Measurements from ENCODE around the gene CLEC6A.

DNA sequence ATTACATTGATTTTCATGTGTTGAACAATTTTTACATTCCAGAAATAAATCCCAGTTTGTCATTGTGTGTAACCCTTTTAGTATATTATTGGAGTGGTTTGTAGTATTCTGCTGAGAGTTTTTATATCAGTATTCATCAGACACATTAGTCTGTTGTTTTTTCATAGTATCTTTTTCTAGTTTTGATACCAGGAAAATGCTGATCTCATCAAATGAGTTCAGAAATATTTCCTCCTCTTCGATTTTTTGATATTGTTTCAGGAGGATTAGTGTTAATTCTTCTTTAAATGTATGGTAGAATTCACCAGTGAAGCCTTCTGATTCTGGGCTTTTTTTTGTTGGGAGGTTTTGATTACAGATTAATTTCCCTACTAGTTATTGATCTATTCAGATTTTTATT is 15.3 kb downstream of the CLEC6A start:
- TF ChIP-seq SIN3A (IDR thresholded peaks at IDR 0.05; ENCODE audit: borderline replicate concordance, insufficient read depth, low read length) (no peak), FOXP2 (optimal IDR thresholded peaks at IDR 0.05; ENCODE audit: borderline replicate concordance, extremely low read depth, extremely low read length, insufficient read depth) (no peak), POLR2AphosphoS5 (IDR thresholded peaks at IDR 0.05; ENCODE audit: low read depth, low read length) (no peak), TAF1 (IDR thresholded peaks at IDR 0.05; ENCODE audit: borderline replicate concordance, insufficient read depth, low read length) (no peak)
- TF ChIP-seq, protein P1, sequence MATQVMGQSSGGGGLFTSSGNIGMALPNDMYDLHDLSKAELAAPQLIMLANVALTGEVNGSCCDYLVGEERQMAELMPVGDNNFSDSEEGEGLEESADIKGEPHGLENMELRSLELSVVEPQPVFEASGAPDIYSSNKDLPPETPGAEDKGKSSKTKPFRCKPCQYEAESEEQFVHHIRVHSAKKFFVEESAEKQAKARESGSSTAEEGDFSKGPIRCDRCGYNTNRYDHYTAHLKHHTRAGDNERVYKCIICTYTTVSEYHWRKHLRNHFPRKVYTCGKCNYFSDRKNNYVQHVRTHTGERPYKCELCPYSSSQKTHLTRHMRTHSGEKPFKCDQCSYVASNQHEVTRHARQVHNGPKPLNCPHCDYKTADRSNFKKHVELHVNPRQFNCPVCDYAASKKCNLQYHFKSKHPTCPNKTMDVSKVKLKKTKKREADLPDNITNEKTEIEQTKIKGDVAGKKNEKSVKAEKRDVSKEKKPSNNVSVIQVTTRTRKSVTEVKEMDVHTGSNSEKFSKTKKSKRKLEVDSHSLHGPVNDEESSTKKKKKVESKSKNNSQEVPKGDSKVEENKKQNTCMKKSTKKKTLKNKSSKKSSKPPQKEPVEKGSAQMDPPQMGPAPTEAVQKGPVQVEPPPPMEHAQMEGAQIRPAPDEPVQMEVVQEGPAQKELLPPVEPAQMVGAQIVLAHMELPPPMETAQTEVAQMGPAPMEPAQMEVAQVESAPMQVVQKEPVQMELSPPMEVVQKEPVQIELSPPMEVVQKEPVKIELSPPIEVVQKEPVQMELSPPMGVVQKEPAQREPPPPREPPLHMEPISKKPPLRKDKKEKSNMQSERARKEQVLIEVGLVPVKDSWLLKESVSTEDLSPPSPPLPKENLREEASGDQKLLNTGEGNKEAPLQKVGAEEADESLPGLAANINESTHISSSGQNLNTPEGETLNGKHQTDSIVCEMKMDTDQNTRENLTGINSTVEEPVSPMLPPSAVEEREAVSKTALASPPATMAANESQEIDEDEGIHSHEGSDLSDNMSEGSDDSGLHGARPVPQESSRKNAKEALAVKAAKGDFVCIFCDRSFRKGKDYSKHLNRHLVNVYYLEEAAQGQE (IDR thresholded peaks at IDR 0.05; ENCODE audit: insufficient read depth in 1 of 2, low read depth in 2 of 2, low read length in 2 of 2), result no peak
